GM12873 (cell line): ENCODE data around the gene AP2A2.

Experiments
- TF ChIP-seq, protein P1 (sequence below): IDR thresholded peaks from 2 replicates; pipeline ENCODE4 v1.5.1; 2012; ENCODE audit warnings: low read depth, mild to moderate bottlenecking, moderate library complexity, low read length, control low read depth; ENCODE audit not compliant: insufficient read depth; ENCODE audit errors: missing control alignments

The AP2A2 gene

DNA sequence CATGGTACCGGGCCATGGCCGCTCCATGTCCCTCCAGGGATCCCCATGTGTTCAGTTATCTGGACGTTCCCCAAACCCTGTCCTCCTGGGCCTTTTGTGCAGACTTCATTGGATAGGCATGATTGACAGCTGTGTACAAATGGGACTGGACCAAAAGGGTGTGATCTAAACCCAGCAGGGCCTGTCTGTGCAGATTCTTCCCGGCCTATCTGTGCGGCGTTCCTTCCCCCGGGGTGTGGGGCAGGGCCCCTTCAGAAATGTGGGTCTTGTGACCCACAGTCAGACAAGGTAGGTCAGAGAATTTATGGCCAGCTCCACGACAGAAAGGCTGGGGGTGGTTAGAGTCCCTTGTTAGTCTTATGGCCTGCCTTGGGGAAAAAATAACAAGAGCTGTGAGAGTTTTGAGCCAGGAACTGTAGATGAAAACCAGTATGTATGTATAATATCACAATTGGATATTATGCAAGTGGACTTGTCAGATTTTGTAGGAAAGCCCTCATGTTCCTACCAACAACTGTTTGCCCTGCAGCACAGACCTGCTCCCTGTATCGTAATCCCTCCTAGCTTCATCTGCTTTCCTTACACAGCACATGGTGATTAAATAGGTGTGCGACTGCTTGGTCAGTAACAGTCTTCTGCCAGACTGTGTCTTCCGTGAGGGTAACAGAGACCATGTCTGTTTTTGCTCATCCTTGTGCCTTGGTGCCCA lies 31.7 kb downstream of the AP2A2 start:
- TF ChIP-seq, protein P1, sequence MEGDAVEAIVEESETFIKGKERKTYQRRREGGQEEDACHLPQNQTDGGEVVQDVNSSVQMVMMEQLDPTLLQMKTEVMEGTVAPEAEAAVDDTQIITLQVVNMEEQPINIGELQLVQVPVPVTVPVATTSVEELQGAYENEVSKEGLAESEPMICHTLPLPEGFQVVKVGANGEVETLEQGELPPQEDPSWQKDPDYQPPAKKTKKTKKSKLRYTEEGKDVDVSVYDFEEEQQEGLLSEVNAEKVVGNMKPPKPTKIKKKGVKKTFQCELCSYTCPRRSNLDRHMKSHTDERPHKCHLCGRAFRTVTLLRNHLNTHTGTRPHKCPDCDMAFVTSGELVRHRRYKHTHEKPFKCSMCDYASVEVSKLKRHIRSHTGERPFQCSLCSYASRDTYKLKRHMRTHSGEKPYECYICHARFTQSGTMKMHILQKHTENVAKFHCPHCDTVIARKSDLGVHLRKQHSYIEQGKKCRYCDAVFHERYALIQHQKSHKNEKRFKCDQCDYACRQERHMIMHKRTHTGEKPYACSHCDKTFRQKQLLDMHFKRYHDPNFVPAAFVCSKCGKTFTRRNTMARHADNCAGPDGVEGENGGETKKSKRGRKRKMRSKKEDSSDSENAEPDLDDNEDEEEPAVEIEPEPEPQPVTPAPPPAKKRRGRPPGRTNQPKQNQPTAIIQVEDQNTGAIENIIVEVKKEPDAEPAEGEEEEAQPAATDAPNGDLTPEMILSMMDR = no peak

DNA sequence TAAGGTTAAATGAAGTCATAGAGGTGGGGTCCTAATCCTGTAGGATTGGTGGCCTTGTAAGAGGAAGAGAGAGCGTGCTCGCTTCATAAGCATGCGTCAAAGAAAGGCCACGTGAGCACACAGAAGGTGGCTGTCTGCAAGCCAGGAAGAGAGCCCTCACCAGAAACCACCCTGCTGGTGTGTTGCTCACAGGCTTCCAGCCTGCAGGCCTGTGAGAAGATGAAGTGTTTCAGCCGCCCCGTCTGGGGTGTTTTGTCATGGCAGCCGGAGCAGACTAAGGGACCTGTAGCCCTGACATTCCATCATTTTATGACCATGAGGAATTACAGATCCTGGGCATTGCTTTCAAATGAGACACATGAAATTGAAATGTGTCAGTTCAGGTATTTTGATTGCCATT lies 32.4 kb downstream of the AP2A2 start:
- TF ChIP-seq, protein P1 = no peak

DNA sequence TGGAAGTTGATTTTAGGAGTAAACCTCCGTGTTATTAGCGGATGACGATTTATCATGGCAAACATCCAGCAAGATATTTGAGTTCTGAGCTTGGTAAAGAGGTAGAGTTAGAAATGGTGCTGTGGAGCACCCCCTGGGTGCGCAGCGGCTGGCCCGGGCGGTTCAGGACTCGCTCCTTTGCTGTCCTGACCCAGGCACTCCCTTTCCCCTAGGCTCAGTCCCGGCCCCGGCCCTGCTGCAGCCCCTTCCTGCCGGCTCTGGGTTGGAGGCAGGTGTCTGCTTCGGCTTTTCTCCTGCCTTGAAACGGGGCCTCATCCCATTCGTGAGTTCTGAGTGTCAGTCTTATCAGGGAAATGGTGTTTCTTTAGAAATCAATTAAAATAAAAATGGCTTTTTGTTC lies 33.4 kb downstream of the AP2A2 start:
- TF ChIP-seq, protein P1 = no peak

DNA sequence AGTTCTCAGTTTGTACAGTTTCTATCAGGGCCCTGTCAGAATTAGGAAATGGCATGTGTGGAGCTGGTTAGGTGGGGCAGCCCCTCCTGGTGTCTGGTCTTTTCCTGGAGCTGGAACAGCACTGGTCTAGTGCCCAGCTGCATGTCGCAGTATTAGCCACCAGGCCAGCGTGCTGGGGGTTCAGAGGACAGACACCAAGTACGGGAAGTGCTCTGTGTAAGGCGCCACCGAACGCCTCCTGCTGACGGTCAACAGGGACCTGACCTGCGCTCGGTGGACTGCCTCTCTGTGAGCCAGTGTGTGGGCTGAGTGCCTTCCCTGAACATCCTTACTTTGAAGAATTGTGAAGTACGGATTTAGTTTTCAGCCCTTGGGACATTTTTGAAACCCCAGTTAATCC lies 33.9 kb downstream of the AP2A2 start:
- TF ChIP-seq, protein P1 = no peak

DNA sequence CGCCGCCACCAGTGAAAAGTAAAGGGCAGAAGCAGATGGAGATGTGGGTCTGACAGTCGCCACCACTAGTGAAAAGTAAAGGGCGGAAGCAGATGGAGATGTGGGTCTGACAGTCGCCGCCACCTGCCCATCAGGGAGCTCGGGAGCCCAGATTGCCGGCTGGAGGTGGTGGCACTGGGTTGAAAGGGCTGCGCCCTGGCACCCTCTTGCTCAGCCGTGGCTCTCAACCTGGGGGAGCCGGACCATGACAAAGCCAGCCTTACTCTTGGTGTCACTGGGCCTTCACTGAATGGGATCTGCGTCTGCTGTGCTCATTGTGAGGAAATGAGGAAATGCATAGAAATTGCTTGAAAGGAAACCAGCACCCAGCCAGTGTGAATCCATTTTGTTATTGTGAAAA lies 36.3 kb downstream of the AP2A2 start:
- TF ChIP-seq, protein P1 = no peak

DNA sequence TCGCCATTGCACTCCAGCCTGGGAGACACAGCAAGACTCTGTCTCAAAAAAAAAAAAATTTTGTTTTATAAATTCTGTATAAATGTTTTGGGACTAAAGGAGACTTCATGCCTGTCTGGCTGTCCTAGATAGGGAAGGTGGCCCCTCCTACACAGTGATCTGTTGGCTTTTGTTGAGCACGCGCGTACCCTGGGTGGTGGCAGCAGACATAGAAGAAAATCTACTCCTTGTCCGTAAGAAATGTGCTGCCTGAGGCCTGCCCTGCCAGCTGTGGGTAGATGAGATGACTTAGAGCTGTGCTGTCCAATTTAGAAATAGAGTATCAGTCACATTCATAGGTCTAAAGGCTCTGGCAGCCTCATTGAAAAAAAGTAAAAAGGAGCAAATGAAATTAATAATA lies 37.0 kb downstream of the AP2A2 start:
- TF ChIP-seq, protein P1 = no peak

DNA sequence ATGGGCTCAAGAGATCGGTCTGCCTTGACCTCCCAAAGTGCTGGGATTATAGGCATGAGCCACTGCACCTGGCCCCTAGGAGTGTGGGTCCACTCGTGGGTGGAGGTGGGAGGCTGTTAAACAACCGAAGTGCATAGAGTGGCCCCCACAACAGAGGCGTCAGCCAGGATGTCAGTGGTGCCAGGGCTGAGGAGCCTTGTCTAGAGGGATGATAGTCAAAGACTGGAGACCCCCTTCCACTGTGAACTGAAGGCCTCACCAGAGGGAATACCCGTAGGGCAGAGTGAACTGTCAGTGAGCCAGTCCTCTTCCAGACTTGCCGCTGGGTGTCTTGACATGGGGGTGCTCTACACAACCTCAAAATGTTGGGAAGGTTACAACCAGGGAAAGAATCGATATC lies 38.2 kb downstream of the AP2A2 start:
- TF ChIP-seq, protein P1 = no peak
